Loucy (cell line): ENCODE measurements around the gene FOXB1.

Source experiments
- H2AFZ ChIP-seq: fragments of 200-600 bp; sonication (generic); 2 replicates; pipeline ENCODE4 v1.6.0; 2016; ENCODE audit warnings: antibody characterized with exemption, mild to moderate bottlenecking, low read length, moderate library complexity
- H3F3A ChIP-seq: fragments of 200-600 bp; 2 replicates; pipeline ENCODE4 v1.6.0; 2016; ENCODE audit warnings: antibody characterized with exemption, low read depth, mild to moderate bottlenecking
- H3K27me3 ChIP-seq: fragments of 200-600 bp; sonication (generic); 2 replicates; pipeline ENCODE4 v1.6.1; 2014; ENCODE audit warnings: low read length, mild to moderate bottlenecking; ENCODE audit not compliant: insufficient read depth, poor library complexity, severe bottlenecking
- H3K36me3 ChIP-seq: fragments of 200-600 bp; sonication (generic); 2 replicates; pipeline ENCODE4 v1.6.1; 2016; ENCODE audit warnings: low read length; ENCODE audit not compliant: insufficient read depth
- H3K4me1 ChIP-seq: fragments of 200-600 bp; sonication (generic); 2 replicates; pipeline ENCODE4 v1.5.1; 2014; ENCODE audit warnings: low read length, mild to moderate bottlenecking; ENCODE audit not compliant: insufficient read depth, poor library complexity, severe bottlenecking
- H3K4me2 ChIP-seq: fragments of 200-600 bp; sonication (generic); 2 replicates; pipeline ENCODE4 v1.6.0; 2014; ENCODE audit warnings: antibody characterized with exemption, low read length, low read depth, mild to moderate bottlenecking; ENCODE audit not compliant: poor library complexity, severe bottlenecking
- H3K4me3 ChIP-seq: fragments of 200-600 bp; sonication (generic); 2 replicates; pipeline ENCODE4 v1.5.1; 2014; ENCODE audit warnings: low read length, mild to moderate bottlenecking, mixed read lengths; ENCODE audit not compliant: poor library complexity, severe bottlenecking
- H3K79me2 ChIP-seq: fragments of 200-600 bp; sonication (generic); 2 replicates; pipeline ENCODE4 v1.6.1; 2014; ENCODE audit warnings: low read length; ENCODE audit not compliant: insufficient read depth
- H3K9ac ChIP-seq: fragments of 200-600 bp; sonication (generic); 2 replicates; pipeline ENCODE4 v1.6.0; 2014; ENCODE audit warnings: mild to moderate bottlenecking, low read depth, low read length, moderate library complexity; ENCODE audit not compliant: poor library complexity, severe bottlenecking
- H3K9me2 ChIP-seq: fragments of 200-600 bp; sonication (generic); replicated peaks from 2 replicates; pipeline ENCODE4 v1.6.1; 2016; ENCODE audit warnings: low read depth, low read length, mixed read lengths
- H3K9me3 ChIP-seq: fragments of 200-600 bp; sonication (generic); 2 replicates; pipeline ENCODE4 v1.6.1; 2014; ENCODE audit warnings: mild to moderate bottlenecking, antibody characterized with exemption, low read length, low read depth; ENCODE audit not compliant: insufficient read depth
- H4K20me1 ChIP-seq: fragments of 200-600 bp; sonication (generic); 2 replicates; pipeline ENCODE4 v1.6.0; 2014; ENCODE audit warnings: antibody characterized with exemption, low read length, mild to moderate bottlenecking; ENCODE audit not compliant: insufficient read depth, poor library complexity, severe bottlenecking
- EZH2phosphoT487 ChIP-seq: fragments of 200-600 bp; IDR thresholded peaks from 2 replicates; pipeline ENCODE4 v1.6.1; 2018; ENCODE audit warnings: antibody characterized with exemption, mild to moderate bottlenecking, moderate library complexity, borderline replicate concordance
- TF ChIP-seq, protein P1 (sequence below): fragments of 200-600 bp; sonication (generic); conservative IDR thresholded peaks from 2 replicates; pipeline ENCODE4 v1.5.1; 2014; ENCODE audit warnings: mild to moderate bottlenecking, antibody characterized with exemption, low read length

Gene FOXB1

GRCh38 chr15:59966262-59966661, 37.8 kb upstream of the FOXB1 start:
- no peaks in the 10 kb centered on the region for H4K20me1 ChIP-seq
- no peaks in the 10 kb centered on the region for H3K9me2 ChIP-seq
- H3F3A ChIP-seq = no peaks in the 10 kb centered on the region
- H3K9me3 ChIP-seq = peaks cover 5% of the 10 kb centered on the region; the same call in 1 of the 2 replicates
- H3K4me3 ChIP-seq = no peak overlapping the region
- peak overlapping the region; percentile 37 for H2AFZ ChIP-seq
- no peaks in the 10 kb centered on the region for H3K27me3 ChIP-seq
- no peaks in the 10 kb centered on the region for H3K79me2 ChIP-seq
- peaks cover 18% of the 10 kb centered on the region for H3K4me1 ChIP-seq
- no peak for TF ChIP-seq EZH2phosphoT487
- TF ChIP-seq, protein P1, sequence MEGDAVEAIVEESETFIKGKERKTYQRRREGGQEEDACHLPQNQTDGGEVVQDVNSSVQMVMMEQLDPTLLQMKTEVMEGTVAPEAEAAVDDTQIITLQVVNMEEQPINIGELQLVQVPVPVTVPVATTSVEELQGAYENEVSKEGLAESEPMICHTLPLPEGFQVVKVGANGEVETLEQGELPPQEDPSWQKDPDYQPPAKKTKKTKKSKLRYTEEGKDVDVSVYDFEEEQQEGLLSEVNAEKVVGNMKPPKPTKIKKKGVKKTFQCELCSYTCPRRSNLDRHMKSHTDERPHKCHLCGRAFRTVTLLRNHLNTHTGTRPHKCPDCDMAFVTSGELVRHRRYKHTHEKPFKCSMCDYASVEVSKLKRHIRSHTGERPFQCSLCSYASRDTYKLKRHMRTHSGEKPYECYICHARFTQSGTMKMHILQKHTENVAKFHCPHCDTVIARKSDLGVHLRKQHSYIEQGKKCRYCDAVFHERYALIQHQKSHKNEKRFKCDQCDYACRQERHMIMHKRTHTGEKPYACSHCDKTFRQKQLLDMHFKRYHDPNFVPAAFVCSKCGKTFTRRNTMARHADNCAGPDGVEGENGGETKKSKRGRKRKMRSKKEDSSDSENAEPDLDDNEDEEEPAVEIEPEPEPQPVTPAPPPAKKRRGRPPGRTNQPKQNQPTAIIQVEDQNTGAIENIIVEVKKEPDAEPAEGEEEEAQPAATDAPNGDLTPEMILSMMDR = no peak; the same call in 1 of the 2 replicates
- H3K9ac ChIP-seq = peak overlapping the region; percentile 7
- no peaks in the 10 kb centered on the region for H3K36me3 ChIP-seq
- peak overlapping the region; percentile 44 for H3K4me2 ChIP-seq

- no peaks in the 10 kb centered on the region for H3K9me2 ChIP-seq
- peaks cover 5% of the 10 kb centered on the region; the same call in 1 of the 2 replicates for H3K9me3 ChIP-seq
- H3K4me3 ChIP-seq = no peak overlapping the region
- no peak overlapping the region for H3K4me2 ChIP-seq
- H3F3A ChIP-seq = no peaks in the 10 kb centered on the region
- no peak overlapping the region for H3K9ac ChIP-seq
- H3K27me3 ChIP-seq = no peaks in the 10 kb centered on the region
- no peaks in the 10 kb centered on the region for H3K36me3 ChIP-seq
- H3K4me1 ChIP-seq = peaks cover 30% of the 10 kb centered on the region
- H4K20me1 ChIP-seq = no peaks in the 10 kb centered on the region
- H2AFZ ChIP-seq = no peak overlapping the region
- no peaks in the 10 kb centered on the region for H3K79me2 ChIP-seq
- TF ChIP-seq EZH2phosphoT487 = no peak
- TF ChIP-seq, protein P1 = no peak
These were observed 35.8 kb upstream of the FOXB1 start for GRCh38 chr15:59968314-59968713.

- H3K36me3 ChIP-seq = no peaks in the 10 kb centered on the region; the same call in 1 of the 2 replicates
- no peak for TF ChIP-seq EZH2phosphoT487
- TF ChIP-seq, protein P1 = no peak; the same call in 1 of the 2 replicates
- H2AFZ ChIP-seq = no peak overlapping the region
- H3K4me3 ChIP-seq = no peak overlapping the region
- peaks cover 6% of the 10 kb centered on the region for H3F3A ChIP-seq
- peaks cover 47% of the 10 kb centered on the region for H3K4me1 ChIP-seq
- no peaks in the 10 kb centered on the region for H4K20me1 ChIP-seq
- no peaks in the 10 kb centered on the region for H3K79me2 ChIP-seq
- H3K4me2 ChIP-seq = no peak overlapping the region
- peaks cover under 1% of the 10 kb centered on the region; the same call in 1 of the 2 replicates for H3K9me3 ChIP-seq
- H3K27me3 ChIP-seq = no peaks in the 10 kb centered on the region
- no peak overlapping the region for H3K9ac ChIP-seq
- H3K9me2 ChIP-seq = no peaks in the 10 kb centered on the region
These were observed 31.9 kb upstream of the FOXB1 start for GRCh38 chr15:59972241-59972640.
